Measurements from ENCODE around the gene ATF6B. TPM values are rescaled to one million over a fixed set of nuclear protein-coding genes. Genes with fewer than 3 reads are reported as not detected.

The ATF6B gene
- total RNA-seq, 6 experiments from 2014 or later: 15.2 to 35.5 (median 33.2) TPM

GRCh38 chr6:32084780-32085179, 43.3 kb downstream of the ATF6B start:
- Histone ChIP-seq H3K4me3 (no peak overlapping the region), H3K27ac (no peak overlapping the region), H3K27me3 (no peaks in the 10 kb centered on the region), H3K9me3 (no peaks in the 10 kb centered on the region), H3K4me1 (peaks cover 0 to 4% (median 0%) of the 10 kb centered on the region in 4 donors), H3K36me3 (no peaks in the 10 kb centered on the region)
- intact Hi-C loops (cut with DNase I): no loop called here
- no peak for TF ChIP-seq POLR2A (IDR thresholded peaks at IDR 0.05)
- TF ChIP-seq CTCF (IDR thresholded peaks at IDR 0.05): no peak
- WGBS (ENCODE audit: insufficient coverage, low coverage, low lambda C conversion rate, missing lambda C conversion rate): 81% methylated on average over 2 of the region's 2 CpGs
- DNase-seq (no peak), ATAC-seq (no peak)

- no peak for ATAC-seq
- Histone ChIP-seq H3K27me3 (no peaks in the 10 kb centered on the region), H3K36me3 (no peaks in the 10 kb centered on the region), H3K27ac (no peak overlapping the region), H3K4me1 (peaks cover 0 to 4% (median 0%) of the 10 kb centered on the region in 4 donors), H3K9me3 (no peaks in the 10 kb centered on the region), H3K4me3 (no peak overlapping the region)
- DNase-seq: no peak
- 81% methylated on average over 5 of the region's 22 CpGs for WGBS (ENCODE audit: insufficient coverage, low coverage, low lambda C conversion rate, missing lambda C conversion rate)
- intact Hi-C loops (cut with DNase I): no loop called here
- TF ChIP-seq POLR2A (IDR thresholded peaks at IDR 0.05): no peak
- TF ChIP-seq CTCF (IDR thresholded peaks at IDR 0.05): no peak
Measured at GRCh38 chr6:32083812-32084768, 44.0 kb downstream of the ATF6B start.

- TF ChIP-seq POLR2A (IDR thresholded peaks at IDR 0.05): no peak
- no peak for TF ChIP-seq CTCF (IDR thresholded peaks at IDR 0.05)
- intact Hi-C loops (cut with DNase I): no loop called here
- no peaks in the 10 kb centered on the region for H3K9me3 ChIP-seq
- no peak overlapping the region for H3K27ac ChIP-seq
- H3K4me3 ChIP-seq: no peak overlapping the region
- ATAC-seq (no peak), DNase-seq (no peak)
- WGBS (ENCODE audit: insufficient coverage, low coverage, low lambda C conversion rate, missing lambda C conversion rate): 73% methylated on average over 9 of the region's 9 CpGs
- H3K27me3 ChIP-seq: no peaks in the 10 kb centered on the region
- H3K4me1 ChIP-seq: peaks cover 0 to 4% (median 0%) of the 10 kb centered on the region in 4 donors
- H3K36me3 ChIP-seq: no peaks in the 10 kb centered on the region
Measured at GRCh38 chr6:32082935-32083334, 45.1 kb downstream of the ATF6B start.

- 36% methylated on average over 2 of the region's 6 CpGs for WGBS (ENCODE audit: insufficient coverage, low coverage, low lambda C conversion rate, missing lambda C conversion rate)
- intact Hi-C loops (cut with DNase I): no loop called here
- no peak for DNase-seq
- no peak for ATAC-seq
- Histone ChIP-seq H3K4me1 (peaks cover 0 to 4% (median 0%) of the 10 kb centered on the region in 4 donors), H3K4me3 (no peak overlapping the region), H3K27me3 (no peaks in the 10 kb centered on the region), H3K9me3 (no peaks in the 10 kb centered on the region), H3K27ac (no peak overlapping the region), H3K36me3 (no peaks in the 10 kb centered on the region)
- TF ChIP-seq CTCF (IDR thresholded peaks at IDR 0.05) (no peak), POLR2A (IDR thresholded peaks at IDR 0.05) (no peak)
Measured at GRCh38 chr6:32082478-32082877, 45.6 kb downstream of the ATF6B start.

Measured in right lobe of liver (tissue), 6 donors.